OCI-LY3 (cell line): ENCODE measurements around the gene REEP2.

Experiments used
- EZH2phosphoT487 ChIP-seq: fragments of 200-600 bp; shearing (Covaris generic); IDR thresholded peaks from 2 replicates; pipeline ENCODE4 v1.6.1; 2018; ENCODE audit warnings: antibody characterized with exemption, mixed run types, low read depth
- TF ChIP-seq, protein P1 (sequence below): fragments of 200-600, 300-600 bp; sonication (generic); IDR thresholded peaks from 2 replicates; pipeline ENCODE4 v1.5.1; 2014; ENCODE audit warnings: antibody characterized with exemption, low read length, low read depth

DNA sequence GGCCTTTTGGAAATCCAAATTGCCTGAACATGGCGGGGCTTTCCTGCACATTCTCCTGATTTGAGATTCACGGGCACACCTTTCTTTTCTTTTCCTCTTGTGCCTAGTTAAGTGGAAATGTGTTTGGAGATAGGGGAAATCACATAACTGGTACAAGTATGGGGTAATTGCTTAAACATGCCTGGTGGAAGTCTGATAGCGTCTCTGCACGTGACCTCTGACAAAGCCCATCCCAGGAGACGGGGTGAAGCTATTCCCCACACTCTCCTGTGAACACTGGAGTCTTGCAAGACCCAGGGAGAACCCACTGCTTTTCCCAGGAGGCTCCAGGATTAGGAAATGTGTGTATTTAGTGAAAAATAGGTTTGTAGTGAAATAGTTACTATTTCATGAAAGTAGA lies 2.9 kb upstream of the REEP2 start:
- TF ChIP-seq EZH2phosphoT487: no peak
- TF ChIP-seq, protein P1, sequence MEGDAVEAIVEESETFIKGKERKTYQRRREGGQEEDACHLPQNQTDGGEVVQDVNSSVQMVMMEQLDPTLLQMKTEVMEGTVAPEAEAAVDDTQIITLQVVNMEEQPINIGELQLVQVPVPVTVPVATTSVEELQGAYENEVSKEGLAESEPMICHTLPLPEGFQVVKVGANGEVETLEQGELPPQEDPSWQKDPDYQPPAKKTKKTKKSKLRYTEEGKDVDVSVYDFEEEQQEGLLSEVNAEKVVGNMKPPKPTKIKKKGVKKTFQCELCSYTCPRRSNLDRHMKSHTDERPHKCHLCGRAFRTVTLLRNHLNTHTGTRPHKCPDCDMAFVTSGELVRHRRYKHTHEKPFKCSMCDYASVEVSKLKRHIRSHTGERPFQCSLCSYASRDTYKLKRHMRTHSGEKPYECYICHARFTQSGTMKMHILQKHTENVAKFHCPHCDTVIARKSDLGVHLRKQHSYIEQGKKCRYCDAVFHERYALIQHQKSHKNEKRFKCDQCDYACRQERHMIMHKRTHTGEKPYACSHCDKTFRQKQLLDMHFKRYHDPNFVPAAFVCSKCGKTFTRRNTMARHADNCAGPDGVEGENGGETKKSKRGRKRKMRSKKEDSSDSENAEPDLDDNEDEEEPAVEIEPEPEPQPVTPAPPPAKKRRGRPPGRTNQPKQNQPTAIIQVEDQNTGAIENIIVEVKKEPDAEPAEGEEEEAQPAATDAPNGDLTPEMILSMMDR: no peak
